H9 (cell line): ENCODE data around the gene BMPR1A. TPM values are rescaled to one million over a fixed set of nuclear protein-coding genes. Genes with fewer than 3 reads are reported as not detected.

Source experiments
- DNase-seq: peaks from one replicate; pipeline ENCODE4 v3.0.0-alpha.2; 2017
- H2AFZ ChIP-seq: one replicate; pipeline ENCODE4 v1.6.1; 2013; ENCODE audit warnings: mild to moderate bottlenecking, low read length, control low read depth, moderate library complexity
- H2AK5ac ChIP-seq: 2 replicates; pipeline ENCODE4 v1.6.1; 2013; ENCODE audit warnings: low read length, control low read depth, mixed read lengths; ENCODE audit not compliant: insufficient read length
- H2BK120ac ChIP-seq: one replicate; pipeline ENCODE4 v1.6.1; 2013; ENCODE audit warnings: low read depth, mild to moderate bottlenecking, low read length, control low read depth, inconsistent platforms; ENCODE audit not compliant: poor library complexity, severe bottlenecking
- H2BK12ac ChIP-seq: 2 replicates; pipeline ENCODE4 v1.6.1; 2013; ENCODE audit warnings: low read length, control low read depth, mixed read lengths, low read depth; ENCODE audit not compliant: insufficient read length
- H2BK15ac ChIP-seq: 2 replicates; pipeline ENCODE4 v1.6.1; 2013; ENCODE audit warnings: low read depth, low read length, control low read depth
- H2BK20ac ChIP-seq: one replicate; pipeline ENCODE4 v1.6.1; 2013; ENCODE audit warnings: low read depth, mild to moderate bottlenecking, low read length, control low read depth, inconsistent platforms; ENCODE audit not compliant: poor library complexity, severe bottlenecking
- H2BK5ac ChIP-seq: 2 replicates; pipeline ENCODE4 v1.6.1; 2013; ENCODE audit warnings: low read length, control low read depth, mixed read lengths; ENCODE audit not compliant: insufficient read length
- H3K14ac ChIP-seq: 2 replicates; pipeline ENCODE4 v1.6.1; 2013; ENCODE audit warnings: low read length, control low read depth; ENCODE audit not compliant: insufficient read depth
- H3K18ac ChIP-seq: 2 replicates; pipeline ENCODE4 v1.6.1; 2013; ENCODE audit warnings: low read depth, mild to moderate bottlenecking, mixed read lengths, low read length, control low read depth; ENCODE audit not compliant: insufficient read length
- H3K23ac ChIP-seq: 2 replicates; pipeline ENCODE4 v1.6.1; 2013; ENCODE audit warnings: low read length, control low read depth, mixed read lengths, low read depth; ENCODE audit not compliant: insufficient read length
- H3K23me2 ChIP-seq: 2 replicates; pipeline ENCODE4 v1.6.1; 2013; ENCODE audit warnings: low read depth, mild to moderate bottlenecking, mixed read lengths, low read length, control low read depth; ENCODE audit not compliant: insufficient read length, poor library complexity, severe bottlenecking
- H3K27ac ChIP-seq: 2 replicates; pipeline ENCODE4 v1.5.1; 2013; ENCODE audit warnings: low read length, control low read depth, mixed read lengths, low read depth; ENCODE audit not compliant: insufficient read length
- H3K27me3 ChIP-seq: 2 replicates; pipeline ENCODE4 v1.6.1; 2013; ENCODE audit warnings: low read length, control low read depth, inconsistent platforms; ENCODE audit not compliant: insufficient read depth
- H3K4ac ChIP-seq: 2 replicates; pipeline ENCODE4 v1.6.1; 2013; ENCODE audit warnings: low read depth, mild to moderate bottlenecking, control low read depth, inconsistent platforms, low read length, moderate library complexity
- H3K4me1 ChIP-seq: 2 replicates; pipeline ENCODE4 v1.6.1; 2013; ENCODE audit warnings: low read length, control low read depth, inconsistent platforms; ENCODE audit not compliant: insufficient read depth
- H3K4me2 ChIP-seq: 2 replicates; pipeline ENCODE4 v1.6.1; 2013; ENCODE audit warnings: low read length, control low read depth, mixed read lengths; ENCODE audit not compliant: insufficient read length, insufficient read depth
- H3K56ac ChIP-seq: 2 replicates; pipeline ENCODE4 v1.6.1; 2013; ENCODE audit warnings: low read depth, mild to moderate bottlenecking, mixed read lengths, low read length, control low read depth; ENCODE audit not compliant: insufficient read length
- H3K79me1 ChIP-seq: 2 replicates; pipeline ENCODE4 v1.6.1; 2013; ENCODE audit warnings: low read depth, mild to moderate bottlenecking, moderate library complexity, low read length, control low read depth, inconsistent platforms; ENCODE audit not compliant: insufficient read depth, poor library complexity, severe bottlenecking
- H3K79me2 ChIP-seq: 2 replicates; pipeline ENCODE4 v1.6.1; 2013; ENCODE audit warnings: low read length, control low read depth, inconsistent platforms; ENCODE audit not compliant: insufficient read depth
- H3K9ac ChIP-seq: 2 replicates; pipeline ENCODE4 v1.6.1; 2013; ENCODE audit warnings: low read length, control low read depth, mixed read lengths; ENCODE audit not compliant: insufficient read length; ENCODE audit errors: extremely low read depth
- H3K9me3 ChIP-seq: one replicate; pipeline ENCODE4 v1.6.1; 2013; ENCODE audit warnings: low read depth, low read length, inconsistent platforms; ENCODE audit not compliant: control insufficient read depth
- H3T11ph ChIP-seq: one replicate; pipeline ENCODE4 v1.6.1; 2013; ENCODE audit warnings: mild to moderate bottlenecking, low read length, control low read depth, inconsistent platforms
- H4K20me1 ChIP-seq: one replicate; pipeline ENCODE4 v1.6.1; 2013; ENCODE audit not compliant: control insufficient read depth, insufficient read length, insufficient read depth
- H4K5ac ChIP-seq: 2 replicates; pipeline ENCODE4 v1.6.1; 2013; ENCODE audit warnings: low read depth, mild to moderate bottlenecking, mixed read lengths, low read length, control low read depth; ENCODE audit not compliant: insufficient read length
- H4K8ac ChIP-seq: replicated peaks from 2 replicates; pipeline ENCODE4 v1.6.1; 2013; ENCODE audit warnings: low read length, control low read depth, mixed read lengths, low read depth; ENCODE audit not compliant: insufficient read length
- H4K91ac ChIP-seq: 2 replicates; pipeline ENCODE4 v1.6.1; 2013; ENCODE audit warnings: low read depth, mild to moderate bottlenecking, moderate library complexity, mixed read lengths, low read length, control low read depth; ENCODE audit not compliant: insufficient read length
- H3K27ac Mint-ChIP-seq, 3 experiments: 2 replicates in 2 of 3; 3 replicates in 1 of 3; pipeline ENCODE4 v1.8.0; 2020 to 2021; ENCODE audit warnings: mixed read lengths in 3 of 3, mild to moderate bottlenecking in 1 of 3, moderate library complexity in 1 of 3
- H3K27me3 Mint-ChIP-seq: 2 replicates; pipeline ENCODE4 v1.8.0; 2021; ENCODE audit warnings: low read depth, mild to moderate bottlenecking, moderate library complexity, mixed read lengths
- H3K36me3 Mint-ChIP-seq, 3 experiments: 2 replicates in 2 of 3; 3 replicates in 1 of 3; pipeline ENCODE4 v1.8.0; 2020 to 2021; ENCODE audit warnings: low read depth in 3 of 3, mixed read lengths in 3 of 3; ENCODE audit not compliant: insufficient read depth in 1 of 3
- H3K4me1 Mint-ChIP-seq, 2 experiments: 2 replicates each; pipeline ENCODE4 v1.8.0; 2020; ENCODE audit warnings: mixed read lengths in 2 of 2
- H3K4me3 Mint-ChIP-seq, 2 experiments: 2 replicates in 1 of 2; 3 replicates in 1 of 2; pipeline ENCODE4 v1.8.0; 2020 to 2021; ENCODE audit warnings: mild to moderate bottlenecking in 2 of 2, mixed read lengths in 2 of 2, moderate library complexity in 1 of 2
- H3K9me3 Mint-ChIP-seq, 2 experiments: 2 replicates in 1 of 2; 3 replicates in 1 of 2; pipeline ENCODE4 v1.8.0; 2020; ENCODE audit warnings: mild to moderate bottlenecking in 2 of 2, mixed read lengths in 2 of 2, moderate library complexity in 1 of 2
- WGBS: extraction: QIAGEN DNeasy Blood & Tissue Kit; methylation state at CpG from one replicate; pipeline ENCODE4 v1.1.7; 2013; ENCODE audit warnings: missing lambda C conversion rate, low lambda C conversion rate, mixed read lengths; ENCODE audit not compliant: insufficient read length; ENCODE audit errors: extremely low coverage; 5-methylcytosine and 5-hydroxymethylcytosine counted together
- total RNA-seq: library from RNA; stranded (reverse); gene quantifications from 2 replicates; pipeline ENCODE4 v1.2.1, GENCODE V29; 2021
- TF ChIP-seq, protein P1 (sequence below): fragments of 200-600 bp; sonication (generic); conservative IDR thresholded peaks from 3 replicates; pipeline ENCODE4 v1.8.0; 2021; ENCODE audit warnings: antibody characterized with exemption, mild to moderate bottlenecking

The BMPR1A gene
- total RNA-seq, 1 experiment from 2014 or later: 138 TPM

DNA sequence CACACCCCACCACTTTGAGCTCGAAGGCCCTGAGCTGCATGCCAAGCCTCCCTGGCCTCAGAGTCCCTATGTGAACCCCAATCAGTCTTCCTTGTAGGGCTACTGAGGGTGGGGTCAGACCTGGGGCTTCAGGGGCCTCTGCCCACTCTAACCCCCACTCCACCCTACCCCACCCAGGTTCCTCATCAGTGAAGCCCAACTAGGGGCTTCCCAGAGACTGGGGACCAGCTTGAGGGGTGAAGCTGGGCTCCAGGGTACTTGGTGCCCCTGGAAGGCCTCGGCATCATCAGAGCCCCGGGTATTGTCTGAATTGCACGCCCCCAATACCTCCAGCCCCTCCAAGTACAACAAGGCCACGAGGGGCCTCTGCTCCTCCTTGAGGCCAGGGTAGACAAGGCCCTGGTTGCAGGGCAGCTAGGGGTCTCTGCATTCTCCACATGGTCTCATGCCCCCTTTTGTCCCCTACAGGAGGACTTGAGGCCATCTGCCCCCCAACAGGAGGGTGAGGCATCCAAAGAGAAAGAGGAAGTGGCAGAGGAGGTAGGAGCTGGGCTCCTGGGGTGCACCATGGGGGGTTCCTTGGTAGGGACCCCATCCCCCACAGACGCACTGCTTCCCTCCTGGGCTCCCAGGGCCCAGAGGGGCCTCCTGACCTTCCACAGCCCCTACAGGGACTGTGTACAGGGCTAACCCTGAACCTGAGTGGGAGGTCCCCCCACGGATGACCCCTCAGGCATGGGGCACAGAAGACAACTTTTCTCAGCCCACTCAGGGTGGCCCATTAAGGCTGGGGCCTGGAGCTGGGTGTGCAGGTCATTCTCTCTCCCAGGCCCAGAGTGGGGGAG is 205.9 kb downstream of the BMPR1A start:
- H2BK15ac ChIP-seq: no peak overlapping the region
- peaks cover 2% of the 10 kb centered on the region; the same call in 1 of the 2 replicates for H3K4me1 ChIP-seq
- no peak overlapping the region for H3K4ac ChIP-seq
- WGBS: no CpG with 5 or more reads among the region's 7 CpGs
- no peaks in the 10 kb centered on the region for H3K79me2 ChIP-seq
- H3K56ac ChIP-seq: no peak overlapping the region
- no peak overlapping the region for H3K27ac Mint-ChIP-seq
- H2AFZ ChIP-seq: no peak overlapping the region
- no peaks in the 10 kb centered on the region for H3K9me3 Mint-ChIP-seq
- no peak overlapping the region for H3K9ac ChIP-seq
- no peak overlapping the region for H2BK120ac ChIP-seq
- H3K4me3 Mint-ChIP-seq: no peak overlapping the region
- no peak overlapping the region for H4K8ac ChIP-seq
- no peaks in the 10 kb centered on the region for H3K36me3 Mint-ChIP-seq
- no peaks in the 10 kb centered on the region for H3K27me3 Mint-ChIP-seq
- H3K9me3 ChIP-seq: no peaks in the 10 kb centered on the region
- H3K79me1 ChIP-seq: no peaks in the 10 kb centered on the region
- no peak overlapping the region for H4K91ac ChIP-seq
- H3K27me3 ChIP-seq: no peaks in the 10 kb centered on the region
- H2BK20ac ChIP-seq: no peak overlapping the region
- H3K4me1 Mint-ChIP-seq: peaks cover 26 to 36% of the 10 kb centered on the region in 2 experiments
- TF ChIP-seq, protein P1, sequence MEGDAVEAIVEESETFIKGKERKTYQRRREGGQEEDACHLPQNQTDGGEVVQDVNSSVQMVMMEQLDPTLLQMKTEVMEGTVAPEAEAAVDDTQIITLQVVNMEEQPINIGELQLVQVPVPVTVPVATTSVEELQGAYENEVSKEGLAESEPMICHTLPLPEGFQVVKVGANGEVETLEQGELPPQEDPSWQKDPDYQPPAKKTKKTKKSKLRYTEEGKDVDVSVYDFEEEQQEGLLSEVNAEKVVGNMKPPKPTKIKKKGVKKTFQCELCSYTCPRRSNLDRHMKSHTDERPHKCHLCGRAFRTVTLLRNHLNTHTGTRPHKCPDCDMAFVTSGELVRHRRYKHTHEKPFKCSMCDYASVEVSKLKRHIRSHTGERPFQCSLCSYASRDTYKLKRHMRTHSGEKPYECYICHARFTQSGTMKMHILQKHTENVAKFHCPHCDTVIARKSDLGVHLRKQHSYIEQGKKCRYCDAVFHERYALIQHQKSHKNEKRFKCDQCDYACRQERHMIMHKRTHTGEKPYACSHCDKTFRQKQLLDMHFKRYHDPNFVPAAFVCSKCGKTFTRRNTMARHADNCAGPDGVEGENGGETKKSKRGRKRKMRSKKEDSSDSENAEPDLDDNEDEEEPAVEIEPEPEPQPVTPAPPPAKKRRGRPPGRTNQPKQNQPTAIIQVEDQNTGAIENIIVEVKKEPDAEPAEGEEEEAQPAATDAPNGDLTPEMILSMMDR: no peak
- H3K23me2 ChIP-seq: no peaks in the 10 kb centered on the region
- no peak for DNase-seq
- no peak overlapping the region for H3K14ac ChIP-seq
- H3K27ac ChIP-seq: no peak overlapping the region
- no peak overlapping the region for H2BK5ac ChIP-seq
- H2BK12ac ChIP-seq: no peak overlapping the region
- H3T11ph ChIP-seq: no peak overlapping the region
- H3K23ac ChIP-seq: no peak overlapping the region
- no peak overlapping the region for H3K18ac ChIP-seq
- no peak overlapping the region for H3K4me2 ChIP-seq
- H2AK5ac ChIP-seq: no peak overlapping the region
- no peak overlapping the region for H4K5ac ChIP-seq
- H4K20me1 ChIP-seq: no peaks in the 10 kb centered on the region
